Caco-2 (cell line): Measurements from ENCODE around the gene GSTK1. TPM values are rescaled to one million over a fixed set of nuclear protein-coding genes. Genes with fewer than 3 reads are reported as not detected.

Source experiments
- BruUV-seq: library from RNA; stranded (reverse); fragments of 400-500 nt; replicated peaks from 2 replicates; lab custom pipeline; 2021; lab: Mats Ljungman, UMichigan
- CTCF ChIA-PET: fragments of 300-600 bp; sonication (Branson Sonifier 250); formaldehyde crosslinking; loops from one replicate; lab custom pipeline; 2022; ENCODE audit warnings: antibody characterized with exemption; lab: Charles Lee
- POLR2A ChIA-PET: fragments of 300-600 bp; sonication (Branson Sonifier 250); formaldehyde crosslinking; loops from one replicate; lab custom pipeline; 2022; ENCODE audit warnings: antibody characterized with exemption; lab: Charles Lee
- DNase-seq, 2 experiments: peaks; one replicate each; pipeline versions ENCODE4 v3.0.0 to v3.0.0-alpha.2; 2020 to 2022
- H3K27me3 ChIP-seq: replicated peaks from 2 replicates; pipeline ENCODE4 v1.6.0; 2011; ENCODE audit warnings: low read length; ENCODE audit not compliant: control insufficient read depth, insufficient read depth
- H3K36me3 ChIP-seq: 2 replicates; pipeline ENCODE4 v1.5.1; 2011; ENCODE audit warnings: low read length; ENCODE audit not compliant: control insufficient read depth, insufficient read depth
- H3K4me1 ChIP-seq: fragments of 250-450 bp; sonication (Bioruptor Pico); 2 replicates; pipeline ENCODE4 v1.5.1; 2020; ENCODE audit warnings: mild to moderate bottlenecking
- H3K4me3 ChIP-seq: 2 replicates; pipeline ENCODE4 v1.5.1; 2011; ENCODE audit warnings: low read depth, mild to moderate bottlenecking, control low read depth, low read length
- H3K9me3 ChIP-seq: fragments of 250-450 bp; sonication (Bioruptor Pico); 2 replicates; pipeline ENCODE4 v1.5.1; 2020; ENCODE audit warnings: mild to moderate bottlenecking, moderate library complexity
- H3K27ac Mint-ChIP-seq: one replicate; pipeline ENCODE4 v1.8.0; 2022; ENCODE audit warnings: mixed read lengths; ENCODE audit not compliant: unreplicated experiment
- H3K27me3 Mint-ChIP-seq: one replicate; pipeline ENCODE4 v1.8.0; 2022; ENCODE audit warnings: mixed read lengths; ENCODE audit not compliant: insufficient read depth, unreplicated experiment
- H3K36me3 Mint-ChIP-seq: one replicate; pipeline ENCODE4 v1.8.0; 2022; ENCODE audit warnings: mild to moderate bottlenecking, mixed read lengths; ENCODE audit not compliant: insufficient read depth, unreplicated experiment
- H3K4me1 Mint-ChIP-seq: one replicate; pipeline ENCODE4 v1.8.0; 2022; ENCODE audit warnings: low read depth, mixed read lengths; ENCODE audit not compliant: unreplicated experiment
- H3K4me3 Mint-ChIP-seq: one replicate; pipeline ENCODE4 v1.8.0; 2022; ENCODE audit warnings: mild to moderate bottlenecking, moderate library complexity, mixed read lengths; ENCODE audit not compliant: unreplicated experiment
- H3K9me3 Mint-ChIP-seq: one replicate; pipeline ENCODE4 v1.8.0; 2022; ENCODE audit warnings: mixed read lengths; ENCODE audit not compliant: unreplicated experiment
- CTCF ChIP-seq, 2 experiments: fragments of 200-600 bp in 1 of 2; IDR thresholded peaks; 1 replicate in 1 of 2; 2 replicates in 1 of 2; pipeline versions ENCODE4 v1.5.1 to v1.8.0; 2011 to 2022; ENCODE audit warnings: antibody characterized with exemption in 1 of 2, control low read depth in 1 of 2, inconsistent platforms in 1 of 2, low read depth in 1 of 2, low read length in 1 of 2, mild to moderate bottlenecking in 1 of 2, moderate library complexity in 1 of 2; ENCODE audit not compliant: insufficient read depth in 1 of 2, severe bottlenecking in 1 of 2, unreplicated experiment in 1 of 2
- intact Hi-C: fragments of 100-400 bp; cut with micrococcal nuclease; formaldehyde crosslinking; loops from one replicate; pipeline ENCODE4 v1.10.0; 2022; ENCODE audit not compliant: unreplicated experiment
- total RNA-seq: library from RNA; stranded (reverse); gene quantifications from 2 replicates; pipeline ENCODE4 v1.2.3, GENCODE V29; 2022

Gene GSTK1
- total RNA-seq, 1 experiment from 2014 or later, result 134 TPM

- Mint-ChIP-seq H3K9me3 (no peaks in the 10 kb centered on the region), H3K27me3 (peaks cover 7% of the 10 kb centered on the region), H3K27ac (no peak overlapping the region), H3K4me1 (no peaks in the 10 kb centered on the region), H3K4me3 (no peak overlapping the region), H3K36me3 (no peaks in the 10 kb centered on the region)
- ChIA-PET POLR2A (no interaction called here), CTCF (interaction anchor here (1.0 to 1.9 kb wide), 5 partner anchors 24 to 362 kb away, joined by 3 to 18 read pairs (median 3); partner anchors contain the start of gene CASP2)
- Histone ChIP-seq H3K27me3 (no peaks in the 10 kb centered on the region), H3K4me1 (no peaks in the 10 kb centered on the region), H3K36me3 (no peaks in the 10 kb centered on the region), H3K9me3 (no peaks in the 10 kb centered on the region), H3K4me3 (no peak overlapping the region)
- DNase-seq, result no peak
- intact Hi-C loops, result no loop called here
- BruUV-seq, result no TSS peak
- no peak for TF ChIP-seq CTCF (IDR thresholded peaks at IDR 0.05; ENCODE audit: insufficient read depth in 1 of 2, low read depth in 1 of 2, low read length in 1 of 2, severe bottlenecking in 1 of 2, unreplicated experiment in 1 of 2)
Observed at GRCh38 chr7:143216151-143216550, 47.1 kb upstream of the GSTK1 start.

- H3K4me3 Mint-ChIP-seq, result no peak overlapping the region
- no TSS peak for BruUV-seq
- no peak for TF ChIP-seq CTCF (IDR thresholded peaks at IDR 0.05; ENCODE audit: insufficient read depth in 1 of 2, low read depth in 1 of 2, low read length in 1 of 2, severe bottlenecking in 1 of 2, unreplicated experiment in 1 of 2)
- Histone ChIP-seq H3K4me3 (no peak overlapping the region), H3K4me1 (no peaks in the 10 kb centered on the region), H3K9me3 (no peaks in the 10 kb centered on the region), H3K36me3 (no peaks in the 10 kb centered on the region), H3K27me3 (no peaks in the 10 kb centered on the region)
- no peak overlapping the region for H3K27ac Mint-ChIP-seq
- peaks cover 7% of the 10 kb centered on the region for H3K27me3 Mint-ChIP-seq
- POLR2A ChIA-PET, result no interaction called here
- CTCF ChIA-PET, result interaction anchor here (1.9 kb wide), 1 partner anchor 24 kb away, joined by 18 read pairs; no protein-coding TSS in a partner anchor
- no peak for DNase-seq
- no peaks in the 10 kb centered on the region for H3K4me1 Mint-ChIP-seq
- intact Hi-C loops, result no loop called here
- H3K9me3 Mint-ChIP-seq, result no peaks in the 10 kb centered on the region
- H3K36me3 Mint-ChIP-seq, result no peaks in the 10 kb centered on the region
Observed at GRCh38 chr7:143216686-143217085, 46.6 kb upstream of the GSTK1 start.

- Mint-ChIP-seq H3K9me3 (no peaks in the 10 kb centered on the region), H3K4me1 (no peaks in the 10 kb centered on the region), H3K4me3 (no peak overlapping the region), H3K27me3 (peaks cover 12% of the 10 kb centered on the region), H3K27ac (no peak overlapping the region), H3K36me3 (no peaks in the 10 kb centered on the region)
- no peaks in the 10 kb centered on the region for H3K4me1 ChIP-seq
- no peaks in the 10 kb centered on the region for H3K27me3 ChIP-seq
- no peaks in the 10 kb centered on the region for H3K9me3 ChIP-seq
- H3K36me3 ChIP-seq, result no peaks in the 10 kb centered on the region
- ChIA-PET CTCF (no interaction called here), POLR2A (no interaction called here)
- H3K4me3 ChIP-seq, result no peak overlapping the region
- intact Hi-C loops, result no loop called here
- no TSS peak for BruUV-seq
- no peak for TF ChIP-seq CTCF (IDR thresholded peaks at IDR 0.05; ENCODE audit: insufficient read depth in 1 of 2, low read depth in 1 of 2, low read length in 1 of 2, severe bottlenecking in 1 of 2, unreplicated experiment in 1 of 2)
- no peak for DNase-seq
Observed at GRCh38 chr7:143217806-143218205, 45.4 kb upstream of the GSTK1 start.
